Stimulated activated CD4-positive, alpha-beta T cell treated with anti-CD3 and anti-CD28 coated beads, TNF-alpha, amount 100 ng/mL, for 4 hours (primary cell): ENCODE results near the gene CTXN1.
A peak's percentile ranks its signal among the peaks of the same experiment; 100 is the strongest.
"Not testable (repeated sequence)": the region's sequence is repeated elsewhere in the genome, so short reads cannot be mapped to it uniquely, and the experiment has no call there.

Source experiments
- DNase-seq, 3 experiments: peaks; one replicate each; pipeline ENCODE4 v3.0.0-alpha.2; 2020; ENCODE audit warnings: low read depth in 3 of 3

The CTXN1 gene

DNA sequence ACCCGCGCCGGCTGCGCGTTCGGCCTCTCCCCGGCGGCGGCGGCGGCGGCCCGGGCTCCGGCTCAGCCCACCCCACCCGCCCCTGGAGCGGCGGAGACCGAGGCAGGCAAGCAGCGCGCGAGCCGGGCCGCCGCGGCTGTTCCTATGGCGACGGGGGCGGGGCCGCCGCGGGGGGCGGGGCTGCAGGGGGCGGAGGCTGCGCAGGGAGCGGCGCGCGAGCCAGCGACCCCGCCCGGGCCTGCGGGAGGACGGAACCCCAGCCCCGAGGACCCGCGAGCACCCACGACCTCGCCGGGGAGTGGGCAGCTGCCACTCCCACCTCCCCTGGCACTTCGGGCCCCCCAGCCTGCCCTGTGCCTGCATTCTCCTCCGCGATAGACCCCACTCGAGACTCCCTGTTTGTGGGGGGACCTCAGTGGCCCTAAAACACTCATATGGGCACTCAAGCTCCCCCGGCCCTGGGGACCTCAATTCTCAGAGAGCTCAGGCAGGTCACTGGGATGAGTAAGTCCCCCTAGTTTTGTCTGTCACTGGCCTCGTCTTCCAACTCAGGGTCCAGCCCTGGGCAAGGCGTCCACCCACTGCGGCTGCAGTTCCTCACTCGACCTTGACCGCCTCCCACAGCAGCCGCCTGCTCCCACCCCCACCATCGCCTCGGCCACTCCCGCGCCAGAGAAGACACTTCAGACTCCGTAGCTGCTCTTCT is at the start of gene CTXN1:
Gene CTXN1, minus strand, starts transcription at position 115 of the 706 bp plus-strand sequence. CDS start 597 bp downstream, outside the sequence.
- peak; percentile 61 to 73 (median 72) for DNase-seq

GRCh38 chr19:7975037-7975436 is 49.1 kb upstream of the CTXN1 start:
- DNase-seq: no peak

DNA sequence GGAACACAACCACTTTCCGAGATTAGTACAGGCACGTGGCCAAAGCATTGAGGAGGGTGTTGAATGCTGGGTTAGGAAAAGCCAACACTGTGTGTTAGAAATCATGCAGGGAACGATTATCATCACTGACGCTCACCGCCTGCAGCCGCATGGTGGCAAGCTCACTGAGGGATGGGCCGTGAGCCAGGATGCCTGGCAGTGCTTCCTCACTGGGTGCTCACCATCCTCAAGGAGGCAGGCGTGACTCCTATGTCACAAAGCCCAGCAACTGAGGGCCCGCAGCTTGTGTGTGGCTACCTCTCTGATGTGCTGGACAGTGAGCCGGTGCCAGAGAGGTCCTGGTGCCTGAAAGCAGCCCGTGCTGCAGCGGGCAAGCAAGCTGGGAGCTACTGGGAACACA is 47.9 kb upstream of the CTXN1 start:
- no peak for DNase-seq

DNA sequence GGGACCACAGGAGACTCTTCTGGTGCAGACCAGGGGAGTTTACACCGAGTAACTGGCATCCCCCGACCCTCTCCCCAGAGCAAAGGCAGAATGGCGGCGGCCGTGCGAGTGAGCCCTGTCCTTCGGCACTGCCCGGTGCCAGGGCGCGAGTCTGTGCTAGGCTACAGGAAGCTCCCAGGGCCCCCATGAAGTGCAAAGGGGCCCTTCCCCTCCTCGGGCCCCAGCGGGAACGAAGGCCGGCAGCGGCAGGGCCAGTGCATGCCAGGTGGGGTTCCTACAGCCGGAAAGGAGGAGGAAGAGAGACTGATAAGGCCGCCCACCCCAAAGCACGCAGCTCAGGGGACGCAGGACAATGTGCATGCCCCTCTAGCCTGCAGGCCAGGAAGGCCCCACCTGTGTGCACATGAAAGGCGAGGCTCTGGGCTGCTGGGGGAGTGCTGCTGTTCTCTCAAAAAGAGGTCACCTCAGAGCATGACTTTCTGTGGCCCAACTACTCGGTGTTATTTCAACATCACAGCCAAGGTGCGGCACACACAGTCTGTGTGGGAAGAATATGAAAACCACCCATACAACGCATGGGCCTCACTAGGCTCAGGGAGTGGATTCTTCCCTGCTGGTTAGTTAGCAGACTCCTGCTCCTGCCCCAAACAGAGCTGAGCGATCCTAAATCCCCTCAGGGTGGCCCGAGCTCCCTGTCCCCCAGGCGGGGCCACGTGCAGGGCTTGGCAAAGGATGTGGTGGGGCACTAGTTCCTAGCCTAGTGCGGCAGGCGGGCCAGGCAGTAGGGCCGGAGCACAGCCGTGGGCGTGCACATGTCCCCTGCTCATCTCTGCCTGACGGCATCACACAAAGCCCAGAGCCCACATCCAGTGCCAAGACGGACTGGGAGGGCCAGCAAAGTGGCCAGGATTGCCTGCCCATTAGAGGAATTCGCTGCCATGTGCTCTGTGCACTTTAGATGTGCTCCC is 45.9 kb upstream of the CTXN1 start:
- DNase-seq: no peak

DNA sequence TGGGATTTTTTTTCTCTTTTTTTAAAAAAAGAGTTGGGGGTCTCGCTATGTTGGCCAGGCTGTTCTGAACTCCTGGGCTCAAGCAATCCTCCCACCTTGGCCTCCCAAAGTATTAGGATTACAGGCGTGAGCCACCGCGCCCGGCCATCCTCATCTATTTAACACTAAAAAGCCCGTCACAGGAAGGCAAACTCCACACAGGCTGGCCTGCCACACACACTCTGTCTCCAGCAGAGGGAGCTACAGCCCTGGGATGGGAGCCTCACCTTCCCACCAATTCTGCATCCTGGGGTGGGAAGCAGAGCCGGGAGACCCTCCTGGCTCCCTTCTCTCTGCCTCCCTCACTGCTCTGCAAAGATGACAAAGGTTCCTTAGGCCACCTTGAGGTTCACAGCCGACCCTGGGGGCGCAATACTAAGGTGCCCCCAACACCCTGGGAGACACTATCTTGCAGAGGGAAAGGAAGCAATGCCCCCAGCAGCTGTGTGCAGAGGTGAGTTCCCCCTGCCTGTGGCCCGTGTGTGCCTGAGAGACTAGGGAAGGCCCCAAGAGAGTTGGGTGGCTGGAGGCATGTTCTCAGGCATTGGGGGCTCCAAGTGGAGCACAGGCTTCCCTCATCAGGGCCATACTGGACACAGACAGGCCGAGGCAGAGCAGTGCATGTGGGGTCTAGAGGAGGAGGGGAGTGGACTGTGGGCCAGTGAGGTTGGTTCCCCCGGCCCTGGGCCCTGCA is 44.9 kb upstream of the CTXN1 start:
- DNase-seq: no peak

GRCh38 chr19:7969555-7969939 is 43.6 kb upstream of the CTXN1 start:
- DNase-seq: no peak

DNA sequence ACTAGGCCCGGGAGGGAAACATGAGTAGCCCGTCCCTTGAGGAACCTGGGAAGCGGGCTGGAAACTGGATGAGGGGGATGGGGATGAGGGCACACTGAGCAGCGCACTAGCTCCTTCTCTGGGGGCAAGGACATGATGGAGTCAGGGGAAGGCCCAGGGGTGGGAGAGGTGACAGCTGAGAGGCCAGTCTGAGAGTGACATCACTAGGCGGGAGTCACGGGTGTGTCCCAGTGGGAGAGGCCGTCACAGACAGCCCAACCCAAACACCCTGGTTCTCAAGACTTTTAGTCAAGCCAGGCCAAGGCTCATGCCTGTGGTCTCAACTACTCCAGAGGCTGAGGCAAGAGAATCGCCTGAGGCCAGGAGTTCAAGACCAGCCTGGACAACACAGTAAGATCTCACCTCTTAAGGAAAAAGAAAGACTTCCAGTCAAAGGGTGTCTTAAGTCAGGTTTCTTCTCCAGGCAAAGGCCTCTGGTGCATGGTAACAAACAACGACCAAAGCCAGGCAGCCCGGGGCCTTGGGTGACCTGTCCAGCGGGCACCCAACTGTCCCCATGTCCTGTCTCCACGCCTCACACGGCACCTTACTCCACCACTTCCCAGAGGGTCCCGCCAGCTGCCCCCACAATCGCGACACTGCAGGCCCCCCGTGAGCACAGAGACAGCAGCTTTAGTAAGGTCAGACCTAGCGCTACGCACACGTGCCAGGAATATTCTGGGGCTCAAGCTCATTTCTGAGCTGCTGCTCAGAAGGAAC is 43.0 kb upstream of the CTXN1 start:
- DNase-seq: no peak

GRCh38 chr19:7968008-7968795 is 42.3 kb upstream of the CTXN1 start:
- DNase-seq: no peak

DNA sequence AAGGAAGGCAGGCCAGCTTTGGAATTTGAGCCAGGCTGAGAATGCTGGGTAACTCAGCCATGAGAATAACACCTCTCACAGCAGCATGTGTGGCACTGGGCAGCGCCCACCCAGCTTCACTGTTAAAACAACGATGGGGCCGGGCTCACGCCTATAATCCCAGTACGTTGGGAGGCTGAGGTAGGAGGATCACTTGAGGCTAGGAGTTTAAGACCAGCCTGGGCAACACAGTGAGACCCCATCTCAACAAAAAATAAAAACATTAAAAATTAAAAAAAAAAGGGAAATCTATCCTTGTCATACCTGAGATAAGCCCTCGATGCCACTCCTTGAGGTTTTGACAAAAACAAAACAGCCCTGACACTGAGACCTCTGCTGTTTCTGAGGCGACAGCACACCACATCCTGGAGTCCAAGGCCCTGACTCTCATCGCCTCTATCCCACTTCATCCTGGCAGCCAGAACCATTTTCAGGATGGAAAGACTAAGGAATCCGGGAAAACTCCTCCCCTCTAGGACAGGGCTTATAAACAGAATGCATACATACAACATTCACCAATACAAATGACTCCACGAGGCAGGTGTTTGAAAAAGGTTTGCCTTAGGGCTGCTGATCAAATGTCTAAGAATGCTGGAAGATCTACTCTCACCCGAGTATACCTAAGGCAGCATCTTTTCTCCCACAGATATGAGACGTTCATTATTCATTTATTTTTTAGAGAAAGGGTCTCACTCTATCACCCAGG is 40.2 kb upstream of the CTXN1 start:
- DNase-seq: no peak

DNA sequence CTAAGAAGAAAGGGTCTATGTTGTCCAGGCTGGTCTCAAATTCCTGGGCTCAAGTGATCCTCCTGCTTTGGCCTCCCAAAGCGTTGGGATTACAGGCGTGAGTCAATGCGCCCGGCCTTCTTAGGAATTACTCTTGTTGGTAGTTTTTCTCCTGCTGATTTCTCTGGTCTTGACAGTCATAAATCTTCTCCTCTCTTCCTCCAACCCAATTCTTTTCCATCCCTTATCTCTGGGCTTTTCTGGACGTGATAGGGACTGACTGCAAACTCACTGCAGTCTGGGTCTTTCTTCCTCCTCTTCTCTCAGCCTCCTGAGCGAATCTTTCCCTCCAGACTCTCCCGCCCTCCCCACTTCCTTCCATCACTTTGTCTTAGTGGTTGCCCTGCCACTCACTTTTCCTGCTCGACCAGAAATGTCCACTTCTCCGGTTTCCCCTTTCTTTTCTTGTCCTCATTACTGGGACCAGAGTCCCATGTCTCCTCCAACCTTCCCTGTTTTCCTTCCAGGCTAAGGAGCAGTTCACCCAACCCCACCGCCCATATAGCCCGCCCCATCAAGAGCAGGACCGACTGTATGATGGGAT is 39.4 kb upstream of the CTXN1 start:
- no peak for DNase-seq

GRCh38 chr19:7963566-7963965 is 37.6 kb upstream of the CTXN1 start:
- no peak for DNase-seq

DNA sequence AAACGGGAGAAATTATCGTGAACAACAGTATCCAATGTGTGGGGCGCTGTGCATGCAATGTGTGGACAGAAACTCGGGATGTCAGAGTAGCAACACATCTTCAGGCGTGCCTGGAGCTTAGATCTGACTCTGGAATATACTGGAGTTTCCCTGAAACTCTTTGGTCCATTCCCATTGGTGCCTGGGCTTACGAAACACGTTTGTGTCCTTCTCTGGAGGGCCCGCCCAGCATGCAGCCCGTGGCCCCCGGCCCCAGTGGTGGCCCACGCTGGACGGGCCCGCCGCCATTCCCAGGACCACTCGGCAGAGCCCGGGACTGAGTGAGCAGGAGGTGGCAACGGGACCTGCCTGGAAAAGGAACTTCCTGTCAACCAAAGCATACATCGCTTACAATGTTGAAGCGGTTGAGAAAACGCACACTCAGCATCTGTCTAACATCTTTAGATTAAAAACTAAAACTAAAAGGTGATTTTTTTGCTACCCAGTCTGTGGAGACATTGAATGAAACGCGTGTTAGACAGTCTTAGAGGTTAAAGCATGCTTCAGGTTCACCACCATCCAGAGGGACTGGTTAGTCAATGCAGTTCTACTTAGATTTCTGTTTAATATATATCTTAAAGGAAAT is 36.8 kb upstream of the CTXN1 start:
- DNase-seq: no peak

GRCh38 chr19:7961920-7962626 is 36.1 kb upstream of the CTXN1 start:
- DNase-seq: no peak

GRCh38 chr19:7961082-7961481 is 35.1 kb upstream of the CTXN1 start:
- DNase-seq: not testable (repeated sequence)

DNA sequence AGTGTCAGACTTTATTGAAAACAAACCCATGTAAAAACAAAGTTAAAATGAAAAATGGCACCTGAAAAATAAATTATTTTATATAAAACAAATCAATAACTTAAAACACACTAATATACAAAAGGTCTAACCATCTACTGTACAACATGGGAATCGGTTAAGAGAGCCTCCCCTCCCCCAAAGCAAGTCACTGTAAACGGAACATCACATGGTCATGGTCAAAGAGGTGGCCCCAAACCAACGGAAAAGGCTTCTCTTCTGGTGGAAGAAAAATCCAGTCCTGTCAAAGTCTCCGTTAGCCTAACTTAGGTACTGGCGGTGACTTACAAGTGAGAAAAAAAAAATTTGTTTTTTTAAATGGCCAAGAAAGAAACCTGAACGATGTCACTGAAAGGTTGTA is 33.3 kb upstream of the CTXN1 start:
- no peak for DNase-seq

DNA sequence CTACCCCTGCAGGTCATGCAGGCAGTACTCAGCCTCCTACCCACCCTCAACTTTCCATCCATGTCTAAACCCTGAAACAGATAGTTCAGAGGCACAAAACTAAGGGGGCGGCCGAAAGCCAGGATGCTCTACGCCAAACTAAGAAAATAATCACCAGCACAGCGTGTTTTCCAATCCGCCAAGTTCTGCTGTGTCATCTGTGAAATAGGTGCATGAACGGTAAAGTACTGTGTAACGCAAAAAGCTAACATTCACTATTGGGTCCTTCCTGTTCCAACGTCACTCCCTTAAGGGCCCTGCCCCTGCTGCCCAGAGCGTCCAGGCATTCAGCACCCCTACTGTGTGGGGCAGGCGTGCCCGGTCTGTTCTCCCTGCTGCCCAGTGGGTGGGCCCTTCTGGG is 29.8 kb upstream of the CTXN1 start:
- no peak for DNase-seq

- no peak for DNase-seq
Observed at GRCh38 chr19:7953576-7953975, 27.6 kb upstream of the CTXN1 start.

DNA sequence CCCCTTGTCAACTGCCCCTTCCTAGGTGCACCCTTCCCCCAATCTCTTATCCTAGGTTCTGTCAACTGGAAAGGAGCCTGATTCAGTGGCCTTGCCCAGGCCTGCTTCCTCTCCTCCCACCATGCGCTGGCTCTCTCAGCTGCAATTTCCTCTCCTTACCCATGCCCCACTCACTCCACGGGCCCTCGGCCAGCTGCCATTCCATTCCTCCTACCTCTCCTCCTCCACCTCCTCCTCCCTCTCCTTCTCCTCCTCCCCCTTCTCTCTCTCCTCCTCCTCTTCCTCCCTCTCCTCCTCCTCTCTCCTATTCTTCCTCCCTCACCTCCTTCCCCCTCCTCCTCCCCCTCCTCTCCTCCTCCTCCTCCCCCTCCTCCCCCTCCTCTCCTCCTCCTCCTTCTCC is 27.1 kb upstream of the CTXN1 start:
- DNase-seq: no peak

DNA sequence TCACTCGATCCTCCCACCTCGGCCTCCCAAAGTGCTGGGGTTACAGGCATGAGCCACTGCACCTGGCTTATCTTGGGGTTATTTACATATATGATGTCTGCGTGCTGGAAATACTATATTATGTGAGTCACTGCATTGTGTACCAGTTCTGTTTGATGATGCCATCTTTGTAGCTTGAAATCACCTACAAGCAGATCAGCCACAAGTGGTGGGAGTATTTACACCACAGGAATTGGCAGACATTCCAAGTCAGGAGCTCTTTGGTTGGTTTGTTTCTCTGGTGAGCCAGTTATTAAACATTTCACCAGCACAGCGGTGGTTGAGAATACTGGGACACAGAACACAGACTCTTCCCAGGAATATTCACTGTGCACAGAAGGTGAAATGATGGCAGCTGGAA is 22.0 kb upstream of the CTXN1 start:
- no peak for DNase-seq
